Mucosa of stomach (tissue), 1 donor: ENCODE data around the gene CARMIL1.

Source experiments
- H3K27me3 ChIP-seq: one replicate; pipeline ENCODE4 v1.7.0; 2013; ENCODE audit warnings: mild to moderate bottlenecking, low read length; ENCODE audit not compliant: control insufficient read depth, insufficient read depth
- H3K36me3 ChIP-seq: one replicate; pipeline ENCODE4 v1.7.0; 2013; ENCODE audit warnings: low read length; ENCODE audit not compliant: control insufficient read depth, insufficient read depth
- H3K4me1 ChIP-seq: one replicate; pipeline ENCODE4 v1.7.0; 2013; ENCODE audit warnings: mild to moderate bottlenecking, low read length; ENCODE audit not compliant: control insufficient read depth, insufficient read depth
- H3K4me3 ChIP-seq: one replicate; pipeline ENCODE4 v1.7.0; 2013; ENCODE audit warnings: low read length
- H3K9ac ChIP-seq: one replicate; pipeline ENCODE4 v1.7.0; 2013; ENCODE audit warnings: mild to moderate bottlenecking, low read length, moderate library complexity
- H3K9me3 ChIP-seq: one replicate; pipeline ENCODE4 v1.7.0; 2013; ENCODE audit warnings: mild to moderate bottlenecking, low read length, moderate library complexity; ENCODE audit not compliant: control insufficient read depth
- donor health status: Pancreatic carcinoma.

The CARMIL1 gene

DNA sequence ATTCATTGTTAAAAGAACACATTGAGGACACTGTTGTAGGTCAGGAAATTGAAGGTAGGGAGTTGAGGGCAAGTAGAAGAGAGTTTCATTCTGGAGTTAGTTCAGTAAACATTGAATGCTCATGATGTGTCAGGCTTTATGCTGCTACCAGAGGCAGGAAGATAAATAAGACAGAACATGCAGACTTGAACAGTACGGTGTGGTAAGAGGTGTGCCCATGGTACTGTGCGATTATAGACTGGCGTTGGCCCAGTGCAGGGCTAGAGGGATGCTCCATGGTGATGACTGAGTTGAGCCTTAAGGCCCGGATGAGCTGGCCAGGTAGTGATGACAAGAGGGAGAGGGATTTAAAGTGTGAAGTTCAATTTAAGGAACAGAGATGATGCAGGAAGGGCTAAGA, 50.8 kb downstream of the CARMIL1 start:
- no peak overlapping the region for H3K9ac ChIP-seq
- H3K27me3 ChIP-seq = no peaks in the 10 kb centered on the region
- no peaks in the 10 kb centered on the region for H3K9me3 ChIP-seq
- H3K36me3 ChIP-seq = no peaks in the 10 kb centered on the region
- H3K4me3 ChIP-seq = no peak overlapping the region
- H3K4me1 ChIP-seq = peaks cover 31% of the 10 kb centered on the region

DNA sequence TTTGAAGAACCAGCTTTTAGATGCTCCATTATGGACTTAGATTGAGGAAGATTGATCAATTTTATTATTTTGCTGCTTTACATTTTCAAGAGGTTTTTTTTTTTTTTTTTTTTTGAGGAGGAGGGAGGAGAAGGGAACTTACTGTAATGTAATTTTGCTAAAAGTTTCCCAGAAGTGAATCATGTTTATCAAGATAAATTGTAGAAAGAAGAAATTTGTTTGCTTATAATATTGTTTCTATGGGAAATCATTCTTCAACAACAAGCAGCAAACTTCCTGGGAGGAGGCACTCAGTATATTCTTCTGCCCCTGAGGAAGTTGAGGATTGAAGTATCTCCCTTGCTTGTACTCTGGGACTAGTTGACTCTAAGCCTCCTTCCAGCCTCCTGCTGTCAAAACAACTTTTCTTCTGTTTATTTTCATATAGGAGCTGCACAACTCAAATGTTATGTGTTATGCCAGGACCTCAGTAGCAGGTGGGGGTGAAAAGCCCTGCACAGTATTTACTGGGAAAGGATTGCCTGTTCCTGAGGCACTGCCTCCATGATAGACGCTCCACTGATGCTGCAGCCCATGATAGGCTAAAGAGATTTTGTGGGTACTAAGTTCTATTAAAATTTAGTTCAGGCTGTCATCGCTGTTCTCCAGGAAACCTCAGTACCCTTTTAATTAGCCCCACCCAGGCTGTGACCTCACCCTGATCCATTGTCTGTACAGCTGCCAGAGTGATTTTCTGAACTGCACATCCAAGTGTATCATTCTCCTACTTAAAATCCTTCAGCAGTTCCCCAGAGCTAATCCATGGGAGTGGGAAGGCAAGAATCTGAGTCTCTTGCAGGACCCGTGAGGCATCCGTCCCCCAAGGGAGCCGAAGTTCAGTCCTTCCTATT, 51.9 kb downstream of the CARMIL1 start:
- Histone ChIP-seq H3K4me3 (no peak overlapping the region), H3K9ac (no peak overlapping the region)

DNA sequence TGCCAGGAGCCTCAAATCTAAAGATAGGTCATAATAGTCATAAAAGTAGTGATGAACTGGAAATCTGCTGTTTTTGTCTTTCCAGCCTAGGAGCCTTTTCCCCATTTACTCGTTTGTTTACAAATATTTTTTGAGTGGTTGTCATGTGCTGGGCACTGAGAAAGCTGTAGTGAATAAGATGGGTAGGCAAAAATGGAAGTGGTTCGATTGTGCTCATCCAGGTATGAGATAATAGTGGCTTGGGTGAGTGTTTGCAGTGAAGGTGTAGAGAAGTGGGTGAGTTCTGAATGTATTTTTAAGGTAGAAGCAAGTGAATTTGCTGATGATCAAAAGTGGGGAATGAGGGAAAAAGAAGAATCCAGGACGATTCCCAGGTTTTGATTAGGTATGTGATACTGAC, 53.0 kb downstream of the CARMIL1 start:
- Histone ChIP-seq H3K4me1 (peaks cover 36% of the 10 kb centered on the region), H3K4me3 (no peak overlapping the region), H3K27me3 (no peaks in the 10 kb centered on the region), H3K9ac (no peak overlapping the region), H3K9me3 (no peaks in the 10 kb centered on the region), H3K36me3 (no peaks in the 10 kb centered on the region)

More for the DNA sequence above, 51.9 kb downstream of the CARMIL1 start:
- Histone ChIP-seq H3K36me3 (no peaks in the 10 kb centered on the region), H3K4me1 (peaks cover 32% of the 10 kb centered on the region), H3K27me3 (no peaks in the 10 kb centered on the region), H3K9me3 (no peaks in the 10 kb centered on the region)

DNA sequence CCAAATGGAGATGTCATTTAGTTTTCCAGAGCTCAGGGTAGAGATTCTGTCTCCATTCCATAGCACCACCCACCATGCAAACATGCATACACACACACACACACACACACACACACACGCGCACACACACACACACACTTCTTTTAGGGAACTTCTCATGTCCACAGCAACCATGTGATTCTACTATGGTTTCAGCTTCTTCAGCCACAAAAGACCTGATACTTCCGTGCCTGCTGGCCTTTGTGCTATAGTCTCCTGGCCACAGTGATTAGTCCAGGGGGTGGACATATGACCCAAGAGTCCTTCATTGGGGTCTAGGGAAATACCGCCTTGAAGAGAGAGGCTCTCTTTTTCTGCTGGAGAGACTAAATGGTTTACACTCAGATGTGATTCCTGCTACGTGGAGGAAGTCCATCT, 53.5 kb downstream of the CARMIL1 start:
- H3K9ac ChIP-seq = no peak overlapping the region
- H3K4me3 ChIP-seq = no peak overlapping the region
- peaks cover 38% of the 10 kb centered on the region for H3K4me1 ChIP-seq
- no peaks in the 10 kb centered on the region for H3K9me3 ChIP-seq
- H3K27me3 ChIP-seq = no peaks in the 10 kb centered on the region
- no peaks in the 10 kb centered on the region for H3K36me3 ChIP-seq

DNA sequence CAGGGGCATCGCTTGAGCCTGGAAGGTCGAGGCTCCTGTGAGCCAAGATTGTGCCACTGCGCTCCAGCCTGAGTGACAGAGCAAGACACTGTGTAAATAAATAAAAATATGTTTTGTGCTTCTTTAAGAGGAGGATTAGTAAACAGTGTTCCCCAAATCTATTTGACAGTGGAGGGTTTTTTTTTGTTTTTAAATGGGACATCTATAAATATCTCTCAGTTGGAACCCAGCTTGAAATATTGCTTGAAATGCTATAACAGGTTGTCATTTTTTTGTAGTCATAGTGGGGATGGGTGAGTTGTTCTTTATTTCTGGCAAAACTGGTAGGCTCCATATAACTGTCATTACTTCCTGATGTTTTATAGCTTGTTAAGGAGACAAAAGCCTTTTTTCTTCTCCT, 54.3 kb downstream of the CARMIL1 start:
- H3K36me3 ChIP-seq = no peaks in the 10 kb centered on the region
- no peaks in the 10 kb centered on the region for H3K9me3 ChIP-seq
- peaks cover 38% of the 10 kb centered on the region for H3K4me1 ChIP-seq
- H3K4me3 ChIP-seq = no peak overlapping the region
- no peak overlapping the region for H3K9ac ChIP-seq
- H3K27me3 ChIP-seq = no peaks in the 10 kb centered on the region

DNA sequence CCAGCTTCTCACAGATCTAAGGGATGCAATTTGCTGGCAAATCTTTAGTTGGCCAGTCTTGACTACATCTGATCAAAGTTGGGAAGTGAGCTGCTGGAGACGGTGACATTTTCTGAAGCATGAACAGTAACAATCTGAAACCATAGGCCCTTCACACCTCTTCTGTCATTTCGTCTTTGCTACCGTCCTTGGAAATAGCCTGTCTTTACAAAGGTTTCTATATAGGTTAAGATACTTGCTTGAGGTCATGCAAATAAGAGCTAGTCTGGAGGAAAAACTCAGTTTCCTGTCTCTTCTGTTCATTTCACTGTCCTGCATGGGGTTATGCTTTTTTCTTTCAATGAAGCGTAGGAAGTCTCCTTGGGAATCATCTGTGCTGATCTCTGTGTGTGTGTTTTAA, 55.6 kb downstream of the CARMIL1 start:
- Histone ChIP-seq H3K4me3 (no peak overlapping the region), H3K27me3 (no peaks in the 10 kb centered on the region), H3K36me3 (no peaks in the 10 kb centered on the region), H3K4me1 (peaks cover 37% of the 10 kb centered on the region), H3K9me3 (no peaks in the 10 kb centered on the region), H3K9ac (no peak overlapping the region)

DNA sequence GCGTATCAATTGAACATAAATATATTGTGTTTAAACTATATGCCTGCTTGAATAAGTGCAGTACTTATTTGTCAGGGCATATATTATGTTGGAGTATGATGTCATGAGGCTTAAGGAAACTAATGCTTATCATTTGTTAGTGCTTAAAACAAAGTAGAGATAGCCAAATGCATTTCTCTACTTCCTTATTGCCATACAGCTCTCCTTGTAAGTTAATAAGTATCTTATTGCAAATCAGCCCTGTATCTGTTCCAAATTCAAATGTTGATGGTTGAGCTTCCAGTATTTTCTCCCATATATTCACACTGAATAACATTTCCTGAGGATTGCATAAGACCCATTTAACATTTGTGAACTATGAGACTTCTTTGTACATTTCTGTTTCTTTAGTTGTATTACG, 57.8 kb downstream of the CARMIL1 start:
- H3K27me3 ChIP-seq = no peaks in the 10 kb centered on the region
- no peak overlapping the region for H3K9ac ChIP-seq
- H3K4me3 ChIP-seq = no peak overlapping the region
- no peaks in the 10 kb centered on the region for H3K9me3 ChIP-seq
- H3K4me1 ChIP-seq = peaks cover 38% of the 10 kb centered on the region
- no peaks in the 10 kb centered on the region for H3K36me3 ChIP-seq

DNA sequence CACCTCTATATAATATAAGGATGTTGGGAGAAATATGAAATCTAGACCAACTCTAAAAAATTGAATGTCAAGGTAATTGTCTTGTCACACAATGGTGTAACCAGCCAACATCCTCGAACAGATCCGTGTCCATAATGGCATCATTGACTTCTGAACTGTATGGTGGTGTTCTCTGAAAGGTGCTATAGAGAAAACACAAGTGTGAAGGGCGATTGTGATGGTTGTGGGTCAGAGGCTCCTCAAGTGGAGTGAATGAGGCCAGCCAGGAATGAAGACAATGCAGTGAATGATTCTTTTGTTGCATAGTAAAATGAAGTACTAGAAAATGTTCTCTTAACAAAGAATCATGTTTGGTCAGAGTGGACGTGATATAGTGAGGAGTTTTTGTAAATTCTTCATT, 58.3 kb downstream of the CARMIL1 start:
- H3K9ac ChIP-seq = no peak overlapping the region

DNA sequence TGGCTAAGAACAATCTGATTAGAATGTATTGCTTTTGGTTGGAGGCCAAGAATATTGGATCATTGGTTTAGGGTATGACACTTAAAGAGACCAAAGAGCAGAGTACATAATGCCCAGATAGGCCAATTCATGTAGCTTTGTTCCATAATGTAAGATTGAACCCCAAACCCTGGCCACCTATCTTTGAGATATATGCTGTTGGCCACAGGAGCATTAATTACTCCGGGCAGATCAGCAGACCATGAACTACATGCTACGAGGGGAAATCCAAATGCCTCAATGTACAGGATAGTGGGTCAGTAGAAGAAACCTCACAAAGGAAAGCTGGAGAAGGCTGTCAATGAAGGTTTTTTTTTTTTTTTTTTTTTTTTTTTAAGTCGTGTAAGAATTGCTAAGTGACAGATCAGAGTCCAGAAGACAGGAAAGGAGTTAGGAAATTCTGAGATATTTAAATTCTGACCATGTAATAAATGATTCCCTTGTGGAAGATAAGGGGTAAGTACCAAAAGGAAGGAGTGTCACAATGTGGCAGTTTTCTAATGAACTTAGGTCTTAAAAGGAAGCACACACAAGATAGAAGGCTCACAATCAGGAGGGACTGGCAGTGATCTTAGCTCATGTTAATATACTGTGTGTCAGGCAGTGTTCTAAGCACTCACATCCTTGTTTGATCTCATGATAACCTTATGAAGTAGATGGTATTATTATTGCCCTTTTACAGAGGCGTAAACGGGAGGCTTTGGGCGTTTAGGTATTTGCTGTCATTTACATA, 61.4 kb downstream of the CARMIL1 start:
- H3K4me1 ChIP-seq = peaks cover 30% of the 10 kb centered on the region

More for the DNA sequence above, 58.3 kb downstream of the CARMIL1 start:
- no peaks in the 10 kb centered on the region for H3K27me3 ChIP-seq
- no peaks in the 10 kb centered on the region for H3K9me3 ChIP-seq
- peaks cover 36% of the 10 kb centered on the region for H3K4me1 ChIP-seq
- H3K36me3 ChIP-seq = no peaks in the 10 kb centered on the region
- no peak overlapping the region for H3K4me3 ChIP-seq

DNA sequence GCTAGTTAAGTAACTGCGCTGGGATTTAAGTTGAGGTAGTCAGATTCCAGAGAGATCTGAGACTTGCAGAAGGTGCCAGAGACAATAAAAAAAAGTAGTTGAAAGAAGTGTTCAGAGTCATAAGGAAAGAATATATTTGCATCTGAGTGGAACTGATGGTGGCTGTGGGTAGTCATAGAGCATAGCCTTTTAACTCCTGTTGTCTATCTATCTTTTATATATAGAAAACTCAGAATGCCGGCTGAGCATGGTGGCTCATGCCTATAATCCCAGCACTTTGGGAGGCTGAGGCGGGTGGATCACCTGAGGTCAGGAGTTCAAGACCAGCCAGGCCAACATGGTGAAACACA, 62.0 kb downstream of the CARMIL1 start:
- Histone ChIP-seq H3K9me3 (no peaks in the 10 kb centered on the region), H3K4me3 (no peak overlapping the region), H3K9ac (no peak overlapping the region), H3K36me3 (no peaks in the 10 kb centered on the region), H3K27me3 (no peaks in the 10 kb centered on the region), H3K4me1 (peaks cover 28% of the 10 kb centered on the region)

More for the DNA sequence above, 61.4 kb downstream of the CARMIL1 start:
- Histone ChIP-seq H3K9me3 (no peaks in the 10 kb centered on the region), H3K9ac (no peak overlapping the region), H3K27me3 (no peaks in the 10 kb centered on the region), H3K4me3 (no peak overlapping the region), H3K36me3 (no peaks in the 10 kb centered on the region)

DNA sequence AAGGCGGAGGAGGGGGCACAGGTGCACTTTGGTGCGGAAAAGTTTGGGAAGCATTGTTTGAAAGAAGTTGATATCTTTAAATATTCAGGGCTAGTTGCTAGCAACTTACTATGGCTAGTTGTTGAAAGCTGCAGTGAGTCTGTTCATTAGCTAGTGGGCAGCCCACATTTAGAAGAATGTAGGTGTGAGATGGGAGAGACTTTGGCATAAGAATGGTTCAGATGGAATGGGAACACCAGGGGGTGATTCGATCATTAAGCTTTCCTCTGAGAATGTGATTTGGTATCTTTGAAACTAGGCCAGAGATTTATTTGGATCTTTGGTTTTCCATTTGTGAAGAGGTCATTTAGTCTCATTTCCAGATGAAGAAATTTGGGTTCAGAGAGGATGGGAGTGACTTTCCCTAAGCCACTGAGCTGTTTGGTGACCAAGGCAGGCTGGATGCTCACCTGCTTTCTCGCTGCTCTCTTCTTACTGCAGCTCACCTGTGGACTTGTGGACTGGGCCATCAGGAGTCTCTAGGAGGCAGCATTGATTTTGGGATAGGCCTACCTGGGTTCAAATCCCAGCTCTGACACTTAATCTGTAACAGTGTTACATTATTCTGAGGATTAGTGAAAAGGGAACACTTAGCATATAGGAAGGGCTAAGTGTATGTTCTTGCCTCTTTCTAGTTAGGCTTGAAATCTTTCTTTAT, 62.9 kb downstream of the CARMIL1 start:
- Histone ChIP-seq H3K9me3 (no peaks in the 10 kb centered on the region), H3K4me1 (peaks cover 22% of the 10 kb centered on the region), H3K4me3 (no peak overlapping the region), H3K9ac (no peak overlapping the region), H3K27me3 (no peaks in the 10 kb centered on the region), H3K36me3 (no peaks in the 10 kb centered on the region)

DNA sequence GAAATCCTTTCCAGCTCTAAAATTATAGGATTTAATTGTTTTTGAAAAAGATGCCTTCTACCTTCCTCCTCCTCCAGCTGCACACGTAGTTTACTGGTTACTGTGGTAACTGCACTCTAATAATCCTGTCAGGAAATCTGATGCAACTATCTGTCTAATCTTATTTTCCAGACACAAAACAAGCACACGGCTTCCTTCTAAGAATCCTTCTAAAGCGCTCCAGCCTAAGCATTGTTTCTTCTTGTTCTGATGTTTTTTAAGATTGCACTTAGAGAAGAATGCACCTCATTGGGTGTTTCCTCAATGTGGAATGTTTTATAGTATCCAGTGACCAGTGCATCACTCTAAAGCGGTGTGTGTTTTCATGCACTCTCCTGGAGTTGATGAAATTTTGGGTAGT, 63.6 kb downstream of the CARMIL1 start:
- Histone ChIP-seq H3K4me1 (peaks cover 16% of the 10 kb centered on the region), H3K9me3 (no peaks in the 10 kb centered on the region), H3K9ac (no peak overlapping the region), H3K36me3 (no peaks in the 10 kb centered on the region), H3K27me3 (no peaks in the 10 kb centered on the region), H3K4me3 (no peak overlapping the region)
